ENCODE data around the gene SUN5.

The SUN5 gene

DNA sequence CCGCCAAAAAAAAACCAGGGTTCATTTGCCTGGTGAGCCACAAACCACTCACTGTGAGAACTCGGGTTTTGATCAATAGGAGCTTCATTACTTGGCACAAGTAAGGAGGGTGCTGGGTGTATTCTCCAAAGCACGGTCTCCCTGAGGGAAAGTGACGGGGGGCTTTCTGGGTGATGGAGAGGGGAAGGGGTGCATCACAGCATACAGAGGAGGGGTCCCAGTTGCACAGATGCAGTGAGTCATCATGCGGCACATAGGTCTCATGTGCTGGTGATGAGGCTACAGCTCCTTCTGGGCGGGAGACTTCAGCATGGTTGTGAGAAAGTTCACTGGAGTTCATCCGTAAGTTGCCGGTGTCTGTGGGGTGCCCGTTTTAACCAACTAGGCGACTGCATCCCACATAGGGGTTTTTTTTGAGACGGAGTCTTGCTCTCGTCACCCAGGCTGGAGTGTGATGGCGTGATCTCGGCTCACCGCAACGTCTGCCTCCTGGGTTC is 36.2 kb downstream of the SUN5 start:
- TF ChIP-seq, protein P1, sequence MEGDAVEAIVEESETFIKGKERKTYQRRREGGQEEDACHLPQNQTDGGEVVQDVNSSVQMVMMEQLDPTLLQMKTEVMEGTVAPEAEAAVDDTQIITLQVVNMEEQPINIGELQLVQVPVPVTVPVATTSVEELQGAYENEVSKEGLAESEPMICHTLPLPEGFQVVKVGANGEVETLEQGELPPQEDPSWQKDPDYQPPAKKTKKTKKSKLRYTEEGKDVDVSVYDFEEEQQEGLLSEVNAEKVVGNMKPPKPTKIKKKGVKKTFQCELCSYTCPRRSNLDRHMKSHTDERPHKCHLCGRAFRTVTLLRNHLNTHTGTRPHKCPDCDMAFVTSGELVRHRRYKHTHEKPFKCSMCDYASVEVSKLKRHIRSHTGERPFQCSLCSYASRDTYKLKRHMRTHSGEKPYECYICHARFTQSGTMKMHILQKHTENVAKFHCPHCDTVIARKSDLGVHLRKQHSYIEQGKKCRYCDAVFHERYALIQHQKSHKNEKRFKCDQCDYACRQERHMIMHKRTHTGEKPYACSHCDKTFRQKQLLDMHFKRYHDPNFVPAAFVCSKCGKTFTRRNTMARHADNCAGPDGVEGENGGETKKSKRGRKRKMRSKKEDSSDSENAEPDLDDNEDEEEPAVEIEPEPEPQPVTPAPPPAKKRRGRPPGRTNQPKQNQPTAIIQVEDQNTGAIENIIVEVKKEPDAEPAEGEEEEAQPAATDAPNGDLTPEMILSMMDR (IDR thresholded peaks at IDR 0.05), result no peak
- Histone ChIP-seq H3K27ac (no peak overlapping the region), H3K27me3 (no peaks in the 10 kb centered on the region), H3K36me3 (no peaks in the 10 kb centered on the region), H3K9me3 (no peaks in the 10 kb centered on the region), H3K4me3 (ENCODE audit: low read depth in 1 of 2, low read length in 1 of 2) (no peak overlapping the region), H3K4me1 (ENCODE audit: control insufficient read depth in 1 of 2, insufficient read depth in 1 of 2, low read depth in 1 of 2, low read length in 1 of 2) (peaks cover 0 to 4% of the 10 kb centered on the region in 2 experiments)

GRCh38 chr20:32966881-32967781 is 37.1 kb downstream of the SUN5 start:
- H3K4me3 ChIP-seq (ENCODE audit: low read depth in 1 of 2, low read length in 1 of 2), result no peak overlapping the region
- H3K27me3 ChIP-seq, result no peaks in the 10 kb centered on the region
- no peak overlapping the region for H3K27ac ChIP-seq
- H3K9me3 ChIP-seq, result no peaks in the 10 kb centered on the region
- peaks cover 0 to 2% of the 10 kb centered on the region in 2 experiments for H3K4me1 ChIP-seq (ENCODE audit: control insufficient read depth in 1 of 2, insufficient read depth in 1 of 2, low read depth in 1 of 2, low read length in 1 of 2)
- TF ChIP-seq, protein P1 (IDR thresholded peaks at IDR 0.05), result no peak
- no peaks in the 10 kb centered on the region for H3K36me3 ChIP-seq

DNA sequence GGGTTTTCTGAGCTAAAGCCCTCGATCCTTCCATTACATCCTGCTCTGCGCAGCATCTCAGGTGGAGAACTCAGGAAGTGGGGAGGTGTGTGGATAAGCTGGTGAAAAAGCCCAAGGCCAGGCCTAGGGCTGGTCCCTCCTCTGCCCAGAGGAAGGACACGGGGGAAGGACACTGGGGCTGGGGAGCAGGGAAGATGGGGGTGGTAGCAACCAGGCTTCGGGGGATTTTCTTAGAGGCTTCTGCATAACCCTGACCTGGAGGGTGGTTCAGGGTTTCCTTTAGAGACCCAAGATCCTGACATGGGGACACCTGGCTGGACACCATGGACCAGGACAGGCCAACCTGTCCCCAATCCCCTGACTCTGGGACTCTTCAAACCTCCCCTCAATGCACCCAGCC is 37.9 kb downstream of the SUN5 start:
- H3K9me3 ChIP-seq, result no peaks in the 10 kb centered on the region
- H3K27me3 ChIP-seq, result no peaks in the 10 kb centered on the region
- no peak overlapping the region for H3K4me3 ChIP-seq (ENCODE audit: low read depth in 1 of 2, low read length in 1 of 2)
- no peaks in the 10 kb centered on the region for H3K4me1 ChIP-seq (ENCODE audit: control insufficient read depth in 1 of 2, insufficient read depth in 1 of 2, low read depth in 1 of 2, low read length in 1 of 2)
- H3K27ac ChIP-seq, result no peak overlapping the region
- no peaks in the 10 kb centered on the region for H3K36me3 ChIP-seq
- TF ChIP-seq, protein P1 (IDR thresholded peaks at IDR 0.05), result no peak

GRCh38 chr20:32965581-32966373 is 38.5 kb downstream of the SUN5 start:
- Histone ChIP-seq H3K9me3 (no peaks in the 10 kb centered on the region), H3K27me3 (no peaks in the 10 kb centered on the region), H3K4me1 (ENCODE audit: control insufficient read depth in 1 of 2, insufficient read depth in 1 of 2, low read depth in 1 of 2, low read length in 1 of 2) (no peaks in the 10 kb centered on the region), H3K27ac (no peak overlapping the region), H3K36me3 (no peaks in the 10 kb centered on the region), H3K4me3 (ENCODE audit: low read depth in 1 of 2, low read length in 1 of 2) (no peak overlapping the region)
- TF ChIP-seq, protein P1 (IDR thresholded peaks at IDR 0.05), result no peak

DNA sequence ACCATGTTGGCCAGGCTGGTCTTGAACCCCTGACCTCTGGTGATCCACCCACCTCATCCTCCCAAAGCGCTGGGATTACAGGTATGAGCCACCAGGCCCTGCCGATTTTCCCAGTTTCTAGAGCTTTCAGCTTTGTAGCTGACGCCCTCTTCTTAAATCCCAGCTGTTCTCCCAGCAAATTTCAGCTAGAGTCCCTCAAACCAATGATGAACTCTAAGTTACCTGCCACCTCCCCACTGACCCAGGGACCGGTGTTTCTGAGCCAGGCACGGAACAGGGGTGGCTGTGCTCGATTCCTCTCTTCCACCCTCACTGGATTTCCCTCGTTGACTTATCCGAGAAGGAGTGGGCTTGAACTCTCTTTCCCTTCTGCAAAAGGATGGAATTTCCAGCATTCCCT is 39.1 kb downstream of the SUN5 start:
- no peaks in the 10 kb centered on the region for H3K36me3 ChIP-seq
- no peaks in the 10 kb centered on the region for H3K4me1 ChIP-seq (ENCODE audit: control insufficient read depth in 1 of 2, insufficient read depth in 1 of 2, low read depth in 1 of 2, low read length in 1 of 2)
- no peak overlapping the region for H3K4me3 ChIP-seq (ENCODE audit: low read depth in 1 of 2, low read length in 1 of 2)
- no peaks in the 10 kb centered on the region for H3K27me3 ChIP-seq
- no peaks in the 10 kb centered on the region for H3K9me3 ChIP-seq
- no peak overlapping the region for H3K27ac ChIP-seq
- TF ChIP-seq, protein P1 (IDR thresholded peaks at IDR 0.05), result no peak

All from neutrophil (primary cell).